Activated CD4-positive, alpha-beta memory T cell treated with anti-CD3 and anti-CD28 coated beads, Interleukin-2, amount 10 ng/mL, durations not matched to agents 7 days and 5 days (primary cell): ENCODE results near the gene SCGB1D4. TPM values are rescaled to one million over a fixed set of nuclear protein-coding genes. Genes with fewer than 3 reads are reported as not detected.
A peak's percentile ranks its signal among the peaks of the same experiment; 100 is the strongest.
"Not testable (repeated sequence)": the region's sequence is repeated elsewhere in the genome, so short reads cannot be mapped to it uniquely, and the experiment has no call there.

ENCODE experiments used
- CTCF ChIA-PET: fragments of 350-600 bp; sonication (Branson Sonifier 250); formaldehyde crosslinking; loops from one replicate; lab custom pipeline; 2021; ENCODE audit warnings: antibody characterized with exemption, inconsistent platforms; lab: Charles Lee
- POLR2A ChIA-PET: fragments of 350-600 bp; sonication (Branson Sonifier 250); formaldehyde crosslinking; loops from one replicate; lab custom pipeline; 2021; ENCODE audit warnings: antibody characterized with exemption; lab: Charles Lee
- DNase-seq: peaks from one replicate; pipeline ENCODE4 v3.0.0-alpha.2; 2020
- H3K27ac Mint-ChIP-seq: one replicate; pipeline ENCODE4 v1.8.0; 2021; ENCODE audit warnings: mild to moderate bottlenecking, mixed read lengths
- H3K27me3 Mint-ChIP-seq: one replicate; pipeline ENCODE4 v1.8.0; 2021; ENCODE audit warnings: mixed read lengths
- H3K36me3 Mint-ChIP-seq: one replicate; pipeline ENCODE4 v1.8.0; 2021; ENCODE audit warnings: low read depth, mixed read lengths
- H3K4me1 Mint-ChIP-seq: one replicate; pipeline ENCODE4 v1.8.0; 2021; ENCODE audit warnings: mixed read lengths
- H3K4me3 Mint-ChIP-seq: one replicate; pipeline ENCODE4 v1.8.0; 2021; ENCODE audit warnings: mild to moderate bottlenecking, mixed read lengths
- H3K9me3 Mint-ChIP-seq: one replicate; pipeline ENCODE4 v1.8.0; 2021; ENCODE audit warnings: mixed read lengths
- total RNA-seq, 2 experiments: library from RNA; stranded (reverse); gene quantifications; one replicate each; pipeline ENCODE4 v1.2.3, GENCODE V29; 2021

The SCGB1D4 gene
- total RNA-seq, 2 experiments from 2014 or later = not detected

DNA sequence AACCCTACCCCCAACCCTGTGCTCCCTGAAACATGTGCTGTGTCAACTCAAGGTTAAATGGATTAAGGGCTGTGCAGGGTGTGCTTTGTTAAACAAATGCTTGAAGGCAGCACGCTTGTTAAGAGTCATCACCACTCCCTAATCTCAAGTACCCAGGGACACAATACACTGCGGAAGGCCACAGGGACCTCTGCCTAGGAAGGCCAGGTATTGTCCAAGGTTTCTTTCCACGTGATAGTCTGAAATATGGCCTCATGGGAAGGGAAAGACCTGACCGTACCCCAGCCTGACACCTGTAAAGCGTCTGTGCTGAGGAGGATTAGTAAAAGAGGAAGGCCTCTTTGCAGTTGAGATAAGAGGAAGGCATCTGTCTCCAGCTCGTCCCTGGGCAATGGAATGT lies 27.8 kb upstream of the SCGB1D4 start:
- CTCF ChIA-PET = interaction anchor here (1.2 to 2.2 kb wide), 2 partner anchors 12 to 244 kb away, joined by 3 to 6 read pairs; no protein-coding TSS in a partner anchor
- H3K36me3 Mint-ChIP-seq, H3K9me3 Mint-ChIP-seq, H3K27ac Mint-ChIP-seq, POLR2A ChIA-PET, H3K4me3 Mint-ChIP-seq, DNase-seq: not testable (repeated sequence)
- H3K27me3 Mint-ChIP-seq = peaks cover 15% of the 10 kb centered on the region
- peaks cover 11% of the 10 kb centered on the region for H3K4me1 Mint-ChIP-seq

DNA sequence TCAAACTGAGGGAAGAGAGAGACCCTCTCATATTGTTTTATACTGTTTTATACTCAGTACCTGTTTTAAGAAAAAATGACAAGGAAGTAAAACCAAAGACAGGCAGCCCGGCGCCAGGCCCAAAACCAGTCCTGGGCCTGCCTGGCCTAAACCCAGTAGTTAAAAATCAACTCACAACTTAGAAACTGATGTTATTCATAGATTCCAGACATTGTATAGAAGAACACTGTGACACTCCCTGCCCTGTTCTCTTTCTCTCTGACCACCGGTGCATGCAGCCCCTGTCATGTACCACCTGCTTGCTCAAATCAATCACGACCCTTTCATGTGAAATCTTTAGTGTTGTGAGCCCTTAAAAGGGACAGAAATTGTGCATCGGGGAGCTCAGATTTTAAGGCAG lies 26.9 kb upstream of the SCGB1D4 start:
- POLR2A ChIA-PET, H3K27me3 Mint-ChIP-seq, H3K9me3 Mint-ChIP-seq, DNase-seq, CTCF ChIA-PET, H3K27ac Mint-ChIP-seq, H3K4me3 Mint-ChIP-seq, H3K36me3 Mint-ChIP-seq: not testable (repeated sequence)
- H3K4me1 Mint-ChIP-seq = peaks cover 11% of the 10 kb centered on the region

DNA sequence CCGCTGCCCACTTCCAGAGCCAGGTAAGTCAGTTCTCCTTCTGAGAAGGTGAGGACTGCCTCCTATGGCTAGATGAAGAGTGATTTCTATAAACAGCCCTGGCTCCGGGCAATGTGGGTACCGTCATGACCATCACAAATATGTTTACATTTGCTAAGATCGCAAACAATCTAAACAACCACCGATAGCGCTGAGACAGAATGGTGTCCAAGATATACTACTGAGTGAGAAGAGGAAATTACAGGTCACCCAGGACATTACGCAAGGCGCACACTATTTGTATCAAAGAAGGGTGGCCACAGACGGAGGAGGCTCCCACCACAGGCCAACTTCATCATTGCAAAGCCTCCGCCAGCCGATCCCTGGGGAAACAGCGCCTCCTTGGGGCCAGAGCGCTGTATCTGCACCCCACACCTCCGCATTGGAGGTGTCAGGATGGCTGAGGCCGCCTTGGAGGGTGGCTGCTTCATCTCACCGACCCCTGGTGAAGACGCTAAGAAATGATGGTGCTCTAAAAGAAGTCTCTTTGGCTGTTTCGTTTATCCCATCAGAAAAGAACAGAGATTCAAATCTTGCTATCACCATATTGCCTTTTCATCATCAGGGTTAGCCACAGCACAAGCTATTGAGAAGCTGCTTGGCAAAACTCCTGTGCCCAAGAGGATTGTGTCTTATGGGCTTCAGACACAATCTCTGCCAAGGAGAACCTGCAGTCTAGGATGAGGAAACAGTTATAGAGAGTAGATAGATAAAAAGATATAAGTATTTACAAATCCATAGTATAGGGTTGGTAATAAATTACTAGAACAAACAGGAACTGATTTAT lies 26.1 kb upstream of the SCGB1D4 start:
- Mint-ChIP-seq H3K9me3 (no peaks in the 10 kb centered on the region), H3K36me3 (no peaks in the 10 kb centered on the region), H3K4me1 (peaks cover 11% of the 10 kb centered on the region), H3K4me3 (no peak overlapping the region), H3K27ac (no peak overlapping the region), H3K27me3 (peaks cover 10% of the 10 kb centered on the region)
- ChIA-PET POLR2A (no interaction called here), CTCF (no interaction called here)
- peak; percentile 76 for DNase-seq

DNA sequence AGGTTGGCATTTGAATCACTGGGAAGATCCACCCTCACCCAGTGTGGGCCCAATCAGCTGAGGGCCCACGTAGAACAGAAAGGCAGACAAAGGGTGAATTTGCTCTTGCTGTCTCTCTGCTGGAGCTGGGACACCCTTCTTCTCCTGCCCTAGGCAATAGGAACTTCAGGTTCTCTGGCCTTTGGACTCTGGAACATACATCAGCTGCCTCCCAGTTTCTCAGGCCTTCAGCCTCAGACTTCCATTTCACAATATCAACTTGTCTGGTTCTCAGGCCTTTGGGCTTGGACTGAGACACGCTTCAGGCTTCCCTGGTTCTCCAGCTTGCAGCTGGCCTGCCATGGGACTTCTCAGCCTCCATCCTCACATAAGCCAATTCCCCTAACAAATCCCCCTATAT lies 23.6 kb upstream of the SCGB1D4 start:
- ChIA-PET POLR2A (no interaction called here), CTCF (interaction anchor here (0.6 to 2.8 kb wide), 7 partner anchors 12 to 334 kb away, joined by 3 to 20 read pairs (median 8); partner anchors contain the start of gene ASRGL1)
- Mint-ChIP-seq H3K9me3 (no peaks in the 10 kb centered on the region), H3K36me3 (no peaks in the 10 kb centered on the region), H3K4me3 (no peak overlapping the region), H3K27me3 (peaks cover 12% of the 10 kb centered on the region), H3K27ac (no peak overlapping the region), H3K4me1 (peaks cover 7% of the 10 kb centered on the region)
- no peak for DNase-seq

DNA sequence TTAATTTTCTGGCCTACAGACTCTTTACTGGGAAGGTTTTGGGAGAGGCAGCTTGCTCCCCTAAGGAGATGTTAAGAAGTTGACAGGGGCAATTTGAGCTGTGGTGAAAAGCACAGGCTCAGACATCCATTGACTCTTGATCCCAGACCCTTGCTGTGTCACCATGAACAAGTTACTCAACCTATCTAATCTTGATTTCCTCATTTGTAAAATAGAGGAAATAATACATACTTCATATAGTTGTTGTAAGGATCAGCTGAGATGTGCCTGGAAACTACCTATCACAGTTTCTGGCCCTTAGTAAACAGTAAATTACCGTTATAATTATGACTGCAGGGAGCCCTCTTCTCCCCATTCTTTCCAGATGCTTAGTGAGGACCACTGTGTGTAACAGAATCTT lies 16.6 kb upstream of the SCGB1D4 start:
- Mint-ChIP-seq H3K36me3 (no peaks in the 10 kb centered on the region), H3K9me3 (no peaks in the 10 kb centered on the region), H3K4me1 (peaks cover 9% of the 10 kb centered on the region), H3K27me3 (peaks cover 29% of the 10 kb centered on the region), H3K27ac (no peak overlapping the region), H3K4me3 (no peak overlapping the region)
- DNase-seq = no peak
- CTCF ChIA-PET = no interaction called here
- POLR2A ChIA-PET = no interaction called here

DNA sequence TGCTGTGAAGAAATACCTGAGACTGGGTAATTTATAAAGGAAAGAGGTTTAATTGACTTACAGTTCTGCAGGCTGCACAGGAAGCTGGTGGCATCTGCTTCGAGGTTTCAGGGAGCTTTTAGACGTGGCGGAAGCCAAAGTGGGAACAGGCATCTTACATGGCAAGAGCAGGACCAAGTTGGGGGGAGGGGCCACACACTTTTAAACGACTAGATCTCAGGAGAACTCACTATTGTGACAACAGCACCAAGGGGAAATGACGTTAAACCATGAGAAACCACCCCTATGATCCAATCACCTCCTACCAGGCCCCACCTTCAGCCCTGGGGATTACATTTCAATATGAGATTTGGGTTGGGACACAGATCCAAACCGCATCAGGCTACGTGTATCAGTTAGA lies 11.1 kb upstream of the SCGB1D4 start:
- ChIA-PET POLR2A (no interaction called here), CTCF (interaction anchor here (1.2 to 2.7 kb wide), 3 partner anchors 12 to 713 kb away, joined by 3 to 20 read pairs (median 7); no protein-coding TSS in a partner anchor)
- no peaks in the 10 kb centered on the region for H3K9me3 Mint-ChIP-seq
- H3K4me3 Mint-ChIP-seq = no peak overlapping the region
- H3K27ac Mint-ChIP-seq = no peak overlapping the region
- DNase-seq = no peak
- peaks cover 40% of the 10 kb centered on the region for H3K27me3 Mint-ChIP-seq
- peaks cover 9% of the 10 kb centered on the region for H3K4me1 Mint-ChIP-seq
- H3K36me3 Mint-ChIP-seq = no peaks in the 10 kb centered on the region

DNA sequence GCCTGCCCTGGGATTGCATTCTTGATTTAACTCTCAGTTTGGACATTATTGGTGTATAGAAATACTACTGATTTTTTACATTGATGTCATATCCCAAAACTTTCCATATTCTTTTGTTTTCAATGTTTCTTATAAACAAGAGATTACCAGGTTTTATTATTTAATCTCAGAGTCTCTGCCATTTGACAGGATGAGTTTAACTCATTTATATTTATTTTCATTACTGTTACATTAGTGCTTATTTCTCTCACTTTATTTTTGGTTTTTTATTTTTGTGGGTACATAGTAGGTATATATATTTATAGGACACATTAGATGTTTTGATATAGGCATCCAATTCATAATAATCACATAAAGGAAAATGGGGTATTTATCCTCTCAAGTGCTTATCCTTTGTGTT lies 9.1 kb upstream of the SCGB1D4 start:
- ChIA-PET CTCF (no interaction called here), POLR2A (no interaction called here)
- no peak for DNase-seq
- peaks cover 36% of the 10 kb centered on the region for H3K27me3 Mint-ChIP-seq
- peaks cover 9% of the 10 kb centered on the region for H3K4me1 Mint-ChIP-seq
- no peaks in the 10 kb centered on the region for H3K36me3 Mint-ChIP-seq
- no peak overlapping the region for H3K4me3 Mint-ChIP-seq
- no peaks in the 10 kb centered on the region for H3K9me3 Mint-ChIP-seq
- no peak overlapping the region for H3K27ac Mint-ChIP-seq

DNA sequence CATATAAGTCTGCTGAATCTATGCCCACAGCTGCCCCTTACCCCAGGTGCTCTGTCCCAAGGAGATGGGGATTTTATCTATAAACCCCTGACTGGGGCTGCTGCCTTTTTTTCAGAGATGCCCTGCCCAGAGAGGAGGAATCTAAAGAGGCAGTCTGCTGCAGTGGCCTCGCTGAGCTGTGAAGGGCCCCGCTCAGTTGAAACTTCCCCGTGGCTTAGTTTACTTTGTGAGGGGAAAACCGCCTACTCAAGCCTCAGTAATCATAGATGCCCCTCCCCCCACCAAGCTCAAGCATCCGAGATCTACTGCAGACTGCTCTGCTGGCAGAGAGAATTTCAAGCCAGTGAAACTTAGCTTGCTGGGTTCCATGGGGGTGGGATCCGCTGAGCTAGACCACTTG lies 7.4 kb upstream of the SCGB1D4 start:
- H3K27ac Mint-ChIP-seq = no peak overlapping the region
- CTCF ChIA-PET = no interaction called here

DNA sequence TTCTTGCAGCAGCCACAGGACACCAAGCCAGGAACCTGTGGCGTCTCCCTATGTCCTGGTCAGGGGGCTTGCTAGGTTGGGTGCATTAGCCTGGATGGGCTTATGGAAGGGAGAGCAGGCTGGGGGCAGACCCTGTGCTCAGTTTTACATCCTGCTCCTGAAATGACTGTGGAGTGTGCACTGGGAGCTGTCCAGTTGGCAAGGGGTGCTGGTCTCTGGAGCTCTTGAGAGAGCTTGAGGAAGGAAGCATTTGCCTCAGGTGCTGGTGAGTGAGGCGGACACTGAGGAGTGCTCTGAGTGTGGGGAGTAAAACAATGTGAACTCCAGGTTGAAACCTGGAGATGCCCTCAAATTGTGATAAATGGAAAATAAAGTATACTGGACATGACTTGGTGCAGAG lies 3.4 kb downstream of the SCGB1D4 start:
- no peaks in the 10 kb centered on the region for H3K36me3 Mint-ChIP-seq
- H3K27ac Mint-ChIP-seq = no peak overlapping the region
- no peaks in the 10 kb centered on the region for H3K4me1 Mint-ChIP-seq
- peak; percentile 34 for DNase-seq
- CTCF ChIA-PET = no interaction called here
- H3K27me3 Mint-ChIP-seq = peaks cover 11% of the 10 kb centered on the region
- H3K9me3 Mint-ChIP-seq = no peaks in the 10 kb centered on the region
- POLR2A ChIA-PET = no interaction called here
- no peak overlapping the region for H3K4me3 Mint-ChIP-seq

More for the DNA sequence above, 7.4 kb upstream of the SCGB1D4 start:
- no peak overlapping the region for H3K4me3 Mint-ChIP-seq
- H3K27me3 Mint-ChIP-seq = peaks cover 33% of the 10 kb centered on the region
- H3K36me3 Mint-ChIP-seq = no peaks in the 10 kb centered on the region
- H3K9me3 Mint-ChIP-seq = no peaks in the 10 kb centered on the region
- peaks cover 3% of the 10 kb centered on the region for H3K4me1 Mint-ChIP-seq
- POLR2A ChIA-PET = no interaction called here
- no peak for DNase-seq

DNA sequence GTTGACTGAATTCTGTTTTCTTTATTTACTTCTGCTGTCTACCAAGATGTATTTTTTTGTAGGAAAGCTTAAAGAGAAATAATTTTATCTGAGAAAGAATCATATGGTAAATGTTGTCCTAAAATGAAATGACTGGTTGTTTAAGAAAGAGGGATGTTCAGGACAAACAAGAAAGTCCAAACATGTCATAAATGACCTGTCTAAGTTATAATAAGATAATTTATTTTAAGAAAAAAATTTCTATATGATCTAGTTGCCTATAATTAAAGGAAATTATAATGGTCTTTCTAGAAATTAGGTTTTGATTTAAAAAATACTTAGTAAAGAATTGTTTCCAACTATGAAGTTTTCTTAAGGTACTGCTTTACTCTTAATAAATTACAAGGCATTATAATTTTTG lies 18.4 kb downstream of the SCGB1D4 start:
- Mint-ChIP-seq H3K4me3 (no peak overlapping the region), H3K27ac (no peak overlapping the region), H3K27me3 (peaks cover 12% of the 10 kb centered on the region), H3K36me3 (no peaks in the 10 kb centered on the region), H3K4me1 (no peaks in the 10 kb centered on the region), H3K9me3 (peaks cover 2% of the 10 kb centered on the region)
- no peak for DNase-seq
- POLR2A ChIA-PET = no interaction called here
- CTCF ChIA-PET = no interaction called here

DNA sequence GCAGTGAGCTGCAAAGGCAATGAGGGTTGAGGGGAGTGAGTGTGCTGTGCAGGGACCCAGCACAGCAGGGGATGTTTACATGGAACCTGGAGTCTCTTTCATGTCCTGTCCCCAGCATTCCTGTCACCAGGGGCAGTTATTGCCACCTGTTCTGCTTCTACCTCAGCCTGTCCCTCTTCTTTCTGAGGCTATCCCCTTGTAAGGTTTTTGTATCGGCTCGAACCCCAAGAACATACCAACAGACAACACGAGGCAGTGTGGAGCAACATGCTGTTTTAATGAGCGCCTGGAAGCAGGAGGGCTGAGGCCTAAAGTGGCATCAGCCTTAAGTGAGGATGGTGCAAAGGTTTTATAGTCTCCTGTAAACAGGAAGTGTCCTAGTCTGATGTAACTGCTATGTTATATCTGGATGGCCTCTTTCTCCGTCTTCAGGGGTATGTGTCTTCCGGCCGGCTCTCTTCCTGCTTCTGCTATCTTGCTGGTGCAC lies 25.0 kb downstream of the SCGB1D4 start:
- ChIA-PET POLR2A (no interaction called here), CTCF (no interaction called here)
- H3K4me1 Mint-ChIP-seq = no peaks in the 10 kb centered on the region
- H3K9me3 Mint-ChIP-seq = no peaks in the 10 kb centered on the region
- no peak overlapping the region for H3K4me3 Mint-ChIP-seq
- H3K27me3 Mint-ChIP-seq = peaks cover 13% of the 10 kb centered on the region
- no peak overlapping the region for H3K27ac Mint-ChIP-seq
- H3K36me3 Mint-ChIP-seq = no peaks in the 10 kb centered on the region
- DNase-seq = no peak

DNA sequence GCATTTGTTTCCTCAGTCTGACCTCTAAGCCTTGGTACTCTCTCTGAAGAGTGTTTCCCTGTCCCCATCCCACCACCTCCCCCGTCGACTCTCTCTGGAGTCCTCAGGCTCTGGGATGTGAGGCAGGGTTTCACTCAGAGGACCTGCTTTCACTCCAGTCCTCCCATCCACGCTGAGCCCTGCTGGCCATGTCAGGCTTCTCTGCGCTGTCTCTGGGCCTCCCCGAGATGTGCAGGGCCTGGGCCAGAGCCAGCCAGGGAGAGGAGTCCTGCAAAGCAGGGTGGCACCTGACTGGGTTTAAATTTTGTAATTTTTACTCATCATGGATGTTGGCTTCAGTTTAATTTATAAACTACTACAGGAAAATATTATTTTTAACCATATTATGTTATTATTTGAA lies 25.6 kb downstream of the SCGB1D4 start:
- DNase-seq = no peak
- ChIA-PET POLR2A (no interaction called here), CTCF (no interaction called here)
- Mint-ChIP-seq H3K4me3 (no peak overlapping the region), H3K9me3 (no peaks in the 10 kb centered on the region), H3K27me3 (peaks cover 13% of the 10 kb centered on the region), H3K4me1 (no peaks in the 10 kb centered on the region), H3K36me3 (no peaks in the 10 kb centered on the region), H3K27ac (no peak overlapping the region)

DNA sequence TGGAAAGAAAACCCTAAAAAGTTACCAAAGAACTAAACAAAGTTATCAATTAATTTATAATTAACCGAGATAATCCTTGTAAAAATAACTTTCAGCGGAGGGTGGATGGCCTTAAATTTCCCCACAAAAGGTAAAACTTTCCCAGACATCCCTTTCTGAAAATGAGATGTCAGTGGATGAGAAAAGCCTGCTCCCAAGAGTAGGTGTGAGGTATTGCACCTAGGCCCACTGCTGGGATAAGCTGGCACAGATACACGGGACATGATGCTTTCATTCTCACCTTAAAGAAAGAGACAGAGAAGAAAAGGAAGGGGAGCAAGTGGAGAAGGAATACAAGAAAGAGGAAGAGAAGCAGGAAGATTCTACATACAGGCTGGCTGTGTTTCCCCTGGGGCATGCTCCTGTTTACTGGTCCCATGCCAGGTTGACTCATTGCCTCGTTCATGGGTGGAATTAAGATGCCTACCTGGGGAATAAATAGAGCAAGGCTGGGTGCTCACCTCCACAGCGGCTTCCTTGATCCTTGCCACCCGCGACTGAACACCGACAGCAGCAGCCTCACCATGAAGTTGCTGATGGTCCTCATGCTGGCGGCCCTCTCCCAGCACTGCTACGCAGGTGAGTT lies 29.1 kb downstream of the SCGB1D4 start, which contains the start of gene SCGB2A2:
SCGB2A2 (plus strand) TSS at position 505 of the 625 bp plus-strand sequence; CDS start at position 564, 59 bp downstream.
- Mint-ChIP-seq H3K4me1 (no peaks in the 10 kb centered on the region), H3K4me3 (no peak within 1 kb of the TSS), H3K9me3 (no peaks in the 10 kb centered on the region), H3K27ac (no peak within 1 kb of the TSS), H3K27me3 (peaks cover 13% of the 10 kb centered on the region), H3K36me3 (no peaks in the 10 kb centered on the region)
- ChIA-PET CTCF (no interaction called here), POLR2A (no interaction called here)
- DNase-seq = no peak
